GM18511 (cell line): ENCODE results near the gene HEBP2.

Experiments
- ATAC-seq: cut with Tn5 transposase; IDR thresholded peaks from one replicate; pipeline ENCODE4 v1.9.1; 2021; ENCODE audit warnings: mild to moderate bottlenecking, moderate library complexity; ENCODE audit not compliant: unreplicated experiment

Gene HEBP2

GRCh38 chr6:138451043-138451442 lies 47.0 kb downstream of the HEBP2 start:
- ATAC-seq, result no peak

- peak; percentile 36 for ATAC-seq
Measured at GRCh38 chr6:138454981-138455706, 51.1 kb downstream of the HEBP2 start.

GRCh38 chr6:138455746-138456400 lies 51.9 kb downstream of the HEBP2 start:
- peak; percentile 98 for ATAC-seq

GRCh38 chr6:138456401-138456790 lies 52.4 kb downstream of the HEBP2 start:
- ATAC-seq, result peak; percentile 18

- no peak for ATAC-seq
Measured at GRCh38 chr6:138461647-138462046, 57.6 kb downstream of the HEBP2 start.

- no peak for ATAC-seq
Measured at GRCh38 chr6:138464085-138464484, 60.1 kb downstream of the HEBP2 start.

- ATAC-seq, result no peak
Measured at GRCh38 chr6:138465007-138465645, 61.1 kb downstream of the HEBP2 start.

GRCh38 chr6:138467901-138468300 lies 63.9 kb downstream of the HEBP2 start:
- no peak for ATAC-seq

- ATAC-seq, result no peak
Measured at GRCh38 chr6:138468320-138469015, 64.4 kb downstream of the HEBP2 start.
